HCT116 (cell line): ENCODE measurements around the gene ETV7. TPM values are rescaled to one million over a fixed set of nuclear protein-coding genes. Genes with fewer than 3 reads are reported as not detected.

Experiments used
- ATAC-seq: fragments of 200-7000 bp; cut with Tn5 transposase; 2 replicates; pipeline ENCODE4 v1.9.1; 2020; ENCODE audit warnings: mild to moderate bottlenecking, moderate library complexity
- BruUV-seq: library from RNA; stranded (reverse); fragments of 400-500 nt; replicated peaks from 2 replicates; lab custom pipeline; 2021; lab: Mats Ljungman, UMichigan
- CTCF ChIA-PET: fragments of 300-600 bp; sonication (Branson Sonifier 250); formaldehyde crosslinking; loops from one replicate; lab custom pipeline; 2021; ENCODE audit warnings: antibody characterized with exemption; lab: Charles Lee
- POLR2A ChIA-PET: fragments of 300-600, 350-600 bp; sonication (Branson Sonifier 250); formaldehyde crosslinking; loops from one replicate; lab custom pipeline; 2021; ENCODE audit warnings: antibody characterized with exemption; lab: Charles Lee
- RAD21 ChIA-PET, 2 experiments: fragments of 300-600 bp; sonication (Branson Sonifier 250); formaldehyde crosslinking; loops; one replicate each; lab custom pipeline; 2023; ENCODE audit warnings: low total read pairs in 2 of 2; ENCODE audit not compliant: uncharacterized antibody in 2 of 2, unreplicated experiment in 2 of 2, low non-redundant PET in 1 of 2; lab: Charles Lee
- DNase-seq: peaks from one replicate; pipeline ENCODE4 v3.0.0-alpha.2; 2010; ENCODE audit warnings: low read depth, low spot score
- H2AFZ ChIP-seq: fragments of 200-600 bp; shearing (Covaris generic), sonication (generic); 2 replicates; pipeline ENCODE4 v1.6.1; 2017; ENCODE audit warnings: low read depth, mixed run types, mixed read lengths, antibody characterized with exemption, low read length; ENCODE audit not compliant: poor library complexity, severe bottlenecking
- H3K27ac ChIP-seq: 2 replicates; pipeline ENCODE4 v1.5.1; 2012; ENCODE audit warnings: low read depth, low read length
- H3K27me3 ChIP-seq: fragments of 200-600 bp; sonication (generic); 2 replicates; pipeline ENCODE4 v1.6.1; 2016; ENCODE audit warnings: mixed run types, low read length, mixed read lengths; ENCODE audit not compliant: insufficient read depth
- H3K36me3 ChIP-seq, 2 experiments: fragments of 200-500 bp in 1 of 2; fragments of 200-600 bp in 1 of 2; sonication (Bioruptor generic) in 1 of 2; sonication (generic) in 1 of 2; 2 replicates each; pipeline versions ENCODE4 v1.5.1 to v1.6.1; 2014 to 2016; ENCODE audit warnings: low read length in 2 of 2, inconsistent platforms in 1 of 2, mixed read lengths in 1 of 2, mixed run types in 1 of 2; ENCODE audit not compliant: insufficient read depth in 2 of 2, control insufficient read depth in 1 of 2
- H3K4me1 ChIP-seq, 2 experiments: fragments of 200-600 bp in 1 of 2; sonication (generic) in 1 of 2; 2 replicates each; pipeline versions ENCODE4 v1.5.1 to v1.6.1; 2012 to 2017; ENCODE audit warnings: low read length in 2 of 2, inconsistent platforms in 1 of 2, mild to moderate bottlenecking in 1 of 2, mixed read lengths in 1 of 2, mixed run types in 1 of 2, moderate library complexity in 1 of 2; ENCODE audit not compliant: insufficient read depth in 2 of 2, control insufficient read depth in 1 of 2
- H3K4me2 ChIP-seq: fragments of 200-600 bp; sonication (generic); 2 replicates; pipeline ENCODE4 v1.6.1; 2017; ENCODE audit warnings: mixed run types, low read length, mixed read lengths
- H3K4me3 ChIP-seq, 2 experiments: fragments of 200-600 bp in 1 of 2; sonication (generic) in 1 of 2; replicated peaks in 1 of 2; 2 replicates each; pipeline ENCODE4 v1.5.1; 2011 to 2016; ENCODE audit warnings: low read length in 2 of 2, control low read depth in 1 of 2, low read depth in 1 of 2, mild to moderate bottlenecking in 1 of 2, mixed read lengths in 1 of 2, mixed run types in 1 of 2
- H3K79me2 ChIP-seq: fragments of 200-600 bp; sonication (generic); 2 replicates; pipeline ENCODE4 v1.6.1; 2017; ENCODE audit warnings: mild to moderate bottlenecking, mixed run types, low read length, moderate library complexity, mixed read lengths; ENCODE audit not compliant: insufficient read depth
- H3K9ac ChIP-seq: fragments of 200-600 bp; sonication (generic); 2 replicates; pipeline ENCODE4 v1.6.1; 2016; ENCODE audit warnings: low read length, mixed read lengths
- H3K9me2 ChIP-seq: fragments of 200-600 bp; sonication (generic), shearing (Covaris generic); 2 replicates; pipeline ENCODE4 v1.6.1; 2017; ENCODE audit warnings: mixed run types, mild to moderate bottlenecking, moderate library complexity; ENCODE audit not compliant: insufficient read depth
- H3K9me3 ChIP-seq, 2 experiments: fragments of 200-500 bp in 1 of 2; fragments of 200-600 bp in 1 of 2; sonication (Bioruptor generic) in 1 of 2; sonication (generic) in 1 of 2; 2 replicates each; pipeline ENCODE4 v1.6.1; 2014 to 2017; ENCODE audit warnings: low read length in 2 of 2, mixed read lengths in 2 of 2, inconsistent platforms in 1 of 2, low read depth in 1 of 2, mild to moderate bottlenecking in 1 of 2, mixed run types in 1 of 2, moderate library complexity in 1 of 2; ENCODE audit not compliant: control insufficient read depth in 1 of 2, insufficient read depth in 1 of 2
- H4K20me1 ChIP-seq: fragments of 200-600 bp; sonication (generic), shearing (Covaris generic); 2 replicates; pipeline ENCODE4 v1.6.1; 2017; ENCODE audit warnings: mixed run types, mild to moderate bottlenecking, moderate library complexity; ENCODE audit not compliant: insufficient read depth
- ATF3 ChIP-seq: IDR thresholded peaks from 2 replicates; pipeline ENCODE4 v1.6.1; 2012
- CBX3 ChIP-seq: IDR thresholded peaks from 2 replicates; pipeline ENCODE4 v1.6.1; 2012; ENCODE audit warnings: low read depth
- CEBPB ChIP-seq: IDR thresholded peaks from 2 replicates; pipeline ENCODE4 v1.6.1; 2012; ENCODE audit warnings: low read depth
- CTCF ChIP-seq, 3 experiments: fragments of 200-600 bp in 1 of 3; sonication (generic) in 1 of 3; IDR thresholded peaks in 2 of 3; conservative IDR thresholded peaks in 1 of 3; 2 replicates each; pipeline ENCODE4 v1.5.1; 2012 to 2017; ENCODE audit warnings: low read depth in 2 of 3, low read length in 2 of 3, antibody characterized with exemption in 1 of 3, borderline replicate concordance in 1 of 3, control low read depth in 1 of 3, mild to moderate bottlenecking in 1 of 3, mixed read lengths in 1 of 3, mixed run types in 1 of 3, moderate library complexity in 1 of 3; ENCODE audit not compliant: insufficient read depth in 1 of 3
- EGR1 ChIP-seq: IDR thresholded peaks from 2 replicates; pipeline ENCODE4 v1.6.1; 2012; ENCODE audit warnings: low read depth
- ELF1 ChIP-seq: IDR thresholded peaks from 2 replicates; pipeline ENCODE4 v1.6.1; 2012; ENCODE audit warnings: low read depth, borderline replicate concordance
- EZH2phosphoT487 ChIP-seq: fragments of 200-600 bp; IDR thresholded peaks from 2 replicates; pipeline ENCODE4 v1.6.1; 2018; ENCODE audit warnings: antibody characterized with exemption, borderline replicate concordance
- FOSL1 ChIP-seq: IDR thresholded peaks from 2 replicates; pipeline ENCODE4 v1.6.1; 2012; ENCODE audit warnings: low read depth
- JUND ChIP-seq: IDR thresholded peaks from 2 replicates; pipeline ENCODE4 v1.6.1; 2012
- MAX ChIP-seq: IDR thresholded peaks from 2 replicates; pipeline ENCODE4 v1.6.1; 2012
- POLR2A ChIP-seq: IDR thresholded peaks from 2 replicates; pipeline ENCODE4 v1.7.0; 2011; ENCODE audit warnings: borderline replicate concordance; ENCODE audit not compliant: insufficient read depth, insufficient read length; ENCODE audit errors: extremely low read depth
- POLR2AphosphoS5 ChIP-seq: IDR thresholded peaks from 2 replicates; pipeline ENCODE4 v1.6.1; 2011; ENCODE audit warnings: mild to moderate bottlenecking, low read depth, low read length, moderate library complexity
- RAD21 ChIP-seq: IDR thresholded peaks from 2 replicates; pipeline ENCODE4 v1.6.1; 2012; ENCODE audit warnings: low read depth, mild to moderate bottlenecking
- REST ChIP-seq: IDR thresholded peaks from 2 replicates; pipeline ENCODE4 v1.6.1; 2012; ENCODE audit warnings: low read depth
- SIN3A ChIP-seq: IDR thresholded peaks from 2 replicates; pipeline ENCODE4 v1.6.1; 2012; ENCODE audit warnings: low read depth
- SP1 ChIP-seq: IDR thresholded peaks from 2 replicates; pipeline ENCODE4 v1.6.1; 2012; ENCODE audit warnings: low read depth
- TCF7L2 ChIP-seq: IDR thresholded peaks from 2 replicates; pipeline ENCODE4 v1.7.0; 2011; ENCODE audit warnings: borderline replicate concordance, inconsistent platforms; ENCODE audit not compliant: insufficient read depth, insufficient read length; ENCODE audit errors: extremely low read depth
- YY1 ChIP-seq: IDR thresholded peaks from 2 replicates; pipeline ENCODE4 v1.6.1; 2011; ENCODE audit warnings: low read length, low read depth, moderate library complexity, mild to moderate bottlenecking; ENCODE audit not compliant: insufficient replicate concordance; ENCODE audit errors: extremely low read depth
- ZFX ChIP-seq: fragments of 450-650 bp; IDR thresholded peaks from 2 replicates; pipeline ENCODE4 v1.6.1; 2017
- intact Hi-C: fragments of 100-400 bp; cut with micrococcal nuclease; formaldehyde crosslinking; loops from 2 replicates; pipeline ENCODE4 v1.10.0; 2022
- total RNA-seq: library from RNA; stranded (reverse); gene quantifications from one replicate; pipeline ENCODE4 v1.2.1, GENCODE V29; 2021; ENCODE audit not compliant: unreplicated experiment

ETV7 gene
- total RNA-seq, 1 experiment from 2014 or later, result 1.0 TPM

- no peaks in the 10 kb centered on the region for H3K4me1 ChIP-seq
- H3K9me2 ChIP-seq, result no peaks in the 10 kb centered on the region
- H3K4me3 ChIP-seq, result no peak overlapping the region
- no peak overlapping the region for H3K9ac ChIP-seq
- intact Hi-C loops, result no loop called here
- TF ChIP-seq TCF7L2 (no peak), RAD21 (no peak), SIN3A (no peak), JUND (no peak), FOSL1 (no peak), CEBPB (no peak), ATF3 (no peak), EZH2phosphoT487 (no peak), MAX (no peak), CTCF (IDR thresholded peaks at IDR 0.05 in 2 of 3, conservative IDR thresholded peaks at IDR 0.05 in 1 of 3; ENCODE audit: borderline replicate concordance in 1 of 3, insufficient read depth in 1 of 3, low read depth in 2 of 3, low read length in 2 of 3) (no peak), EGR1 (no peak), REST (no peak), ELF1 (no peak), POLR2A (no peak), SP1 (no peak), POLR2AphosphoS5 (no peak), CBX3 (no peak), ZFX (no peak), YY1 (no peak)
- H3K36me3 ChIP-seq, result no peaks in the 10 kb centered on the region
- ATAC-seq (no peak), DNase-seq (no peak)
- no peaks in the 10 kb centered on the region for H3K27me3 ChIP-seq
- H2AFZ ChIP-seq, result no peak overlapping the region
- H3K79me2 ChIP-seq, result no peaks in the 10 kb centered on the region
- no peaks in the 10 kb centered on the region for H4K20me1 ChIP-seq
- H3K27ac ChIP-seq, result no peak overlapping the region
- ChIA-PET CTCF (no interaction called here), POLR2A (no interaction called here), RAD21 (no interaction called here)
- no peaks in the 10 kb centered on the region for H3K9me3 ChIP-seq
- no TSS peak for BruUV-seq
- H3K4me2 ChIP-seq, result no peak overlapping the region
Measured at GRCh38 chr6:36376742-36377141, 10.7 kb downstream of the ETV7 start.
